Natural killer cell treated with Interleukin-12 subunit alpha and Interleukin-12 subunit beta and Interleukin-15 and Interleukin-18, amount 100 ng/mL, for 72 hours (primary cell): Measurements from ENCODE around the gene MUC3A. TPM values are rescaled to one million over a fixed set of nuclear protein-coding genes. Genes with fewer than 3 reads are reported as not detected.
"Not testable (repeated sequence)": the region's sequence is repeated elsewhere in the genome, so short reads cannot be mapped to it uniquely, and the experiment has no call there.

Source experiments
- ATAC-seq, 2 donors: fragments of 150-1000 bp; cut with Tn5 transposase in 1 of 2; sonication (Bioruptor Pico), chemical (Tn5 transposase) in 1 of 2; 2 replicates each; pipeline ENCODE4 v1.10.0; 2021
- DNase-seq: peaks from one replicate; pipeline ENCODE4 v3.0.0; 2022; ENCODE audit warnings: low spot score
- H3K27ac Mint-ChIP-seq, 2 donors: 1 replicate in 1 of 2; 2 replicates in 1 of 2; pipeline ENCODE4 v1.8.0; 2022; ENCODE audit warnings: mixed read lengths in 2 of 2, mild to moderate bottlenecking in 1 of 2, moderate library complexity in 1 of 2
- H3K27me3 Mint-ChIP-seq, 2 donors: 1 replicate in 1 of 2; 2 replicates in 1 of 2; pipeline ENCODE4 v1.8.0; 2022; ENCODE audit warnings: mixed read lengths in 2 of 2
- H3K36me3 Mint-ChIP-seq: one replicate; pipeline ENCODE4 v1.8.0; 2022; ENCODE audit warnings: mixed read lengths
- H3K4me1 Mint-ChIP-seq, 2 donors: 1 replicate in 1 of 2; 2 replicates in 1 of 2; pipeline ENCODE4 v1.8.0; 2022; ENCODE audit warnings: low read depth in 2 of 2, mixed read lengths in 2 of 2, mild to moderate bottlenecking in 1 of 2
- H3K4me3 Mint-ChIP-seq: one replicate; pipeline ENCODE4 v1.8.0; 2022; ENCODE audit warnings: mixed read lengths
- H3K9me3 Mint-ChIP-seq: 2 replicates; pipeline ENCODE4 v1.8.0; 2022; ENCODE audit warnings: mixed read lengths
- total RNA-seq, 2 donors: library from RNA; stranded (reverse); gene quantifications; one replicate each; pipeline ENCODE4 v1.2.3, GENCODE V29; 2022

The MUC3A gene
- total RNA-seq, 2 donors from 2014 or later = not detected

DNA sequence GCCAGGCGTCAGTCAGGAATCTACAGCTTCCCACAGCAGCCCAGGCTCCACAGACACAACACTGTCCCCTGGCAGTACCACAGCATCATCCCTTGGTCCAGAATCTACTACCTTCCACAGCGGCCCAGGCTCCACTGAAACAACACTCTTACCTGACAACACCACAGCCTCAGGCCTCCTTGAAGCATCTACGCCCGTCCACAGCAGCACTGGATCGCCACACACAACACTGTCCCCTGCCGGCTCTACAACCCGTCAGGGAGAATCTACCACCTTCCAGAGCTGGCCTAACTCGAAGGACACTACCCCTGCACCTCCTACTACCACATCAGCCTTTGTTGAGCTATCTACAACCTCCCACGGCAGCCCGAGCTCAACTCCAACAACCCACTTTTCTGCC is 50.7 kb downstream of the MUC3A start:
- H3K4me1 Mint-ChIP-seq, ATAC-seq, DNase-seq, H3K9me3 Mint-ChIP-seq, H3K36me3 Mint-ChIP-seq, H3K27me3 Mint-ChIP-seq, H3K4me3 Mint-ChIP-seq, H3K27ac Mint-ChIP-seq: not testable (repeated sequence)

DNA sequence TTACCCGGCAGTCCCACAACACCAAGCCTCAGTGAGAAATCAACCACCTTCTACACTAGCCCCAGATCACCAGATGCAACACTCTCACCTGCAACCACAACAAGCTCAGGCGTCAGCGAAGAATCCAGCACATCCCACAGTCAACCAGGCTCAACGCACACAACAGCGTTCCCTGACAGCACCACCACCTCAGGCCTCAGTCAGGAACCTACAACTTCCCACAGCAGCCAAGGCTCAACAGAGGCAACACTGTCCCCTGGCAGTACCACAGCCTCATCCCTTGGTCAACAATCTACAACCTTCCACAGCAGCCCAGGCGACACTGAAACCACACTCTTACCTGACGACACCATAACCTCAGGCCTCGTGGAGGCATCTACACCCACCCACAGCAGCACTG is 53.0 kb downstream of the MUC3A start:
- DNase-seq, H3K4me1 Mint-ChIP-seq, H3K9me3 Mint-ChIP-seq, H3K36me3 Mint-ChIP-seq, H3K4me3 Mint-ChIP-seq, H3K27ac Mint-ChIP-seq, H3K27me3 Mint-ChIP-seq: not testable (repeated sequence)
- peak in 1 of 2 donors; percentile 53 for ATAC-seq

DNA sequence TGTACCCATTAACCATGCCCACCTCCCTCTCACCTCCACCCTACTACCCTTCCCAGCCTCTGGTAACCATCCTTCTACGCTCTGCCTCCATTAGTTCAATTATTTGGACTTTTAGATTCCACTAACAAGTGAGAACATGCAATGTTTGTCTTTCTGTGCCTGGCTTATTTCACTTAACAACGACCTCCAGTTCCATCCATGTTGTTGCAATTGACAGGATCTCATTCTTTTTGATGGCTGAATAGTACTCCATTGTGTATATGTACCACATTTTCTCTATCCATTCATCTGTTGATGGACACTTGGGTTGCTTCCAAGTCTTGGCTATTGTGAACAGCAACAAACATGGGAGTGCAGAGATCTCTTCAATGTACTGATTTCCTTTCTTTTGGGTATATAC is 58.0 kb downstream of the MUC3A start:
- H3K4me1 Mint-ChIP-seq, H3K27me3 Mint-ChIP-seq, H3K36me3 Mint-ChIP-seq, H3K9me3 Mint-ChIP-seq, H3K27ac Mint-ChIP-seq, H3K4me3 Mint-ChIP-seq, ATAC-seq, DNase-seq: not testable (repeated sequence)

DNA sequence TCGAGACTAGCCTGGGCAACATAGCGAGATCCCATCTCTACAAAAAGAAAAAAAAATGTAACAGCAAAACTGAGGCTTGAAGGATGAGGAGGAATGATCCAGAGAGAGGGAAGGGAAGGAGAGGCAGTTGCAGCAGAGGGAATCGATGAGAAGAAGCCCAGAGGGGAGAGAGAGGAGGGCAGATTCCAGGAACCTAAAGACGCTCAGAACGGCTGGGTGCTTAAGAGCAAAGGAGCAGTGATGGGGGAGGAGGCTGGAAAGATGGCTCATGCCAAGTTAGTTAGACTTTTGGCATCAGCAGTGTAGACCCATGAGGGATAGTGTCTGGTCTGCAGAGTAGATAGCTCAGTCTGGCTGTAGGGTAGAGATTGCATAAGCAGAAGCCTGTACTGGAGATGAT is 60.3 kb downstream of the MUC3A start:
- no peaks in the 10 kb centered on the region for H3K9me3 Mint-ChIP-seq
- ATAC-seq (peak in 1 of 2 donors; percentile 18), DNase-seq (no peak)
- H3K4me1 Mint-ChIP-seq = peaks cover 0 to 4% of the 10 kb centered on the region in 2 donors
- no peak overlapping the region for H3K4me3 Mint-ChIP-seq
- no peak overlapping the region for H3K27ac Mint-ChIP-seq
- H3K36me3 Mint-ChIP-seq = peaks cover 6% of the 10 kb centered on the region
- no peaks in the 10 kb centered on the region for H3K27me3 Mint-ChIP-seq

DNA sequence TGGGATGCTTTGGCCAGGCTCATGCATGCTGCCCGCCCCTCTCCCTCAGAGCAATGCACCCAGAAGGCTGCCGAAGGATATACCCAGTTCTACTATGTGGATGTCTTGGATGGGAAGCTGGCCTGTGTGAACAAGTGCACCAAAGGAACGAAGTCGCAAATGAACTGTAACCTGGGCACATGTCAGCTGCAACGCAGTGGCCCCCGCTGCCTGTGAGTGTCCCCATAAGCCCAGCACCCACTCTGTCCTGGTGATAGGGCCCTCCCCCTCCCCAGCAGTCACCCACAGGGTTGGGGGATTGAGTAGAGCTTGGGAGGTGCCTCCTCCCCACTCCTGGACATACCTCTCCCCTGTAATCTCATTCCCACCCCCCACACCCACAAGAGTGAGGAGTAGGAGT is 63.6 kb downstream of the MUC3A start:
- no peak overlapping the region for H3K4me3 Mint-ChIP-seq
- H3K4me1 Mint-ChIP-seq = peaks cover 6 to 19% of the 10 kb centered on the region in 2 donors
- ATAC-seq (no peak), DNase-seq (no peak)
- H3K27ac Mint-ChIP-seq = no peak overlapping the region
- no peaks in the 10 kb centered on the region for H3K27me3 Mint-ChIP-seq
- H3K36me3 Mint-ChIP-seq = peaks cover 6% of the 10 kb centered on the region
- no peaks in the 10 kb centered on the region for H3K9me3 Mint-ChIP-seq

DNA sequence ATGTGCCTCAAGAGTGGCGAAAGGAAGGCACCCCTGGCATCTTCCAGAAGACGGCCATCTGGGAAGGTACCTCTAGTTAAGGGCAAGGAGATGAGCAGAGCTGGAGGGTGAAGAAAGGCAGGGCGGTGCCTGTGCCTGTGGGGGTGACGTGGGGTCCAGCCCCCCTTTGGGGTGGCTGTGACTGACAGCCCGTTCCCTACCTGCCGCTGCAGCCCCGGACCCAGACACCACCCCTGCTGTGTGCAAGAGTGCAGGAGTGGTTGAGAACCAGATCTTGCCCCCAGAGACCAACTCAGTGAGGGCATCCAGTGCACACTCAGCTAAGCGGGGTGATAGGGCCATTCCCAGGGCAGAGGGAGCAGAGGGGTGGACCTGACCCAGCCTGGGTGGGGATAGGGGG is 66.3 kb downstream of the MUC3A start:
- Mint-ChIP-seq H3K9me3 (no peaks in the 10 kb centered on the region), H3K36me3 (peaks cover 6% of the 10 kb centered on the region), H3K27me3 (no peaks in the 10 kb centered on the region), H3K4me3 (peak overlapping the region; percentile 86), H3K27ac (peak overlapping the region; percentile 76 to 87), H3K4me1 (peaks cover 6 to 23% of the 10 kb centered on the region in 2 donors)
- DNase-seq (no peak), ATAC-seq (no peak)

DNA sequence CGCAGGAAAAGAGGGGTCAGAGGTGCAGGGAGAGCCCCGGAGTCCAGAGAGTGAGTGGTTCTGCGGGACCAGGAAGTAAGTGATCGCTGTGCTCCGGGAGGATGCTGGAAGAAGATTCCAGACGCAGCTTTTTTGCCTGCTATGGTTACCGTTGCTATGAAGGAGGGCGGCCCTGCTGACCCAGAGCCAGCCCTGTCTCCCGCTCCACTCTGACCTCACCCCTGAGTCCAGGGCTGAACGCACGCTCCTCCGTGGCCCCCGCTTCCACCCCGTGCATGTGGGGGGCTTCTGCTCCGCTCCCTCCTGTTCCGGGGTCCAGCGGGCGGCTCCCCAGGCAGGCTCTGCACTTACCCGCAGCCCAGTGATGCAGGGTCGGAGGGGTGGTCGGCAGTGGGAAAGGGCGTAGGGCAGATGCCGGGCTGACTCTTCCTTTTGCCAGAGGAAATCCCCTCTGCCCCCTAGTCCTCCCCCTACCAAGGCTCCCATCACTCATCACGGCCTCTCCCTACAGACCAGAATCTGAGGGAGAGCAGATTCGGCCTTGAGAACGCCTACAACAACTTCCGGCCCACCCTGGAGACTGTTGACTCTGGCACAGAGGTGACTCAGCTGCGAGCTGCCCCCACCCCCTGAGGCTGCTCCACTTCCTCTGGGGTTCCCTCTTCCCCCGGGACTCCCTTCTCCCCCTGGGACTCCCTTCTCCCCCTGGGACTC is 67.9 kb downstream of the MUC3A start:
- ATAC-seq (peak; percentile 88 to 95), DNase-seq (peak; percentile 86)
- Mint-ChIP-seq H3K9me3 (no peaks in the 10 kb centered on the region), H3K27me3 (peaks cover 0 to 7% of the 10 kb centered on the region in 2 donors), H3K27ac (peak overlapping the region; percentile 76 to 87), H3K4me1 (peaks cover 6 to 23% of the 10 kb centered on the region in 2 donors), H3K4me3 (peak overlapping the region; percentile 86), H3K36me3 (no peaks in the 10 kb centered on the region)

Other genes with a start within 250 kb of the MUC3A start
- gene POP7, start 243.4 kb upstream of the MUC3A start, total RNA-seq = 10 to 100 TPM; 46.6 to 64.9 TPM
- gene EPO, start 229.1 kb upstream of the MUC3A start, total RNA-seq = not detected
- gene ZAN, start 215.9 kb upstream of the MUC3A start, total RNA-seq = not detected
- 1 to 10 TPM; 1.2 to 3.0 TPM for gene EPHB4, start 122.0 kb upstream of the MUC3A start, total RNA-seq
- gene SLC12A9, start 96.8 kb upstream of the MUC3A start, total RNA-seq = 10 to 100 TPM; 32.7 to 38.7 TPM
- gene TRIP6, start 82.1 kb upstream of the MUC3A start, total RNA-seq = 1 to 10 TPM; 2.7 to 7.4 TPM
- gene SRRT, start 74.4 kb upstream of the MUC3A start, total RNA-seq = 100 to 1,000 TPM; 212 to 391 TPM
- 1 to 10 TPM; 1.8 to 6.0 TPM for gene UFSP1, start 59.8 kb upstream of the MUC3A start, total RNA-seq
- under 1 TPM; 0.64 to 0.73 TPM for gene ACHE, start 53.6 kb upstream of the MUC3A start, total RNA-seq
- gene MUC12, start 20.0 kb downstream of the MUC3A start, total RNA-seq = not detected
- gene MUC17, start 70.5 kb downstream of the MUC3A start, total RNA-seq = not detected
- gene TRIM56, start 135.9 kb downstream of the MUC3A start, total RNA-seq = 10 to 100 TPM; 54.8 to 73.7 TPM
- gene SERPINE1, start 177.6 kb downstream of the MUC3A start, total RNA-seq = not detected
- gene AP1S1, start 204.9 kb downstream of the MUC3A start, total RNA-seq = 10 to 100 TPM; 30.9 to 39.4 TPM
- under 1 TPM in 1 of 2 donors, not detected in 1; 0.31 TPM for gene VGF, start 216.0 kb downstream of the MUC3A start, total RNA-seq
- gene NAT16, start 230.8 kb downstream of the MUC3A start, total RNA-seq = not detected